OCI-LY1 (cell line): Measurements from ENCODE around the gene FBXW9.

Experiments
- H2AFZ ChIP-seq: fragments of 200-600 bp; sonication (generic), shearing (Covaris generic); 2 replicates; pipeline ENCODE4 v1.6.0; 2014; ENCODE audit warnings: antibody characterized with exemption, mild to moderate bottlenecking, low read length
- H3F3A ChIP-seq: fragments of 200-600 bp; sonication (generic), shearing (Covaris generic); 2 replicates; pipeline ENCODE4 v1.6.0; 2014; ENCODE audit warnings: mild to moderate bottlenecking, antibody characterized with exemption, low read length, moderate library complexity; ENCODE audit not compliant: insufficient read depth
- H3K27ac ChIP-seq: fragments of 200-600 bp; sonication (generic); 2 replicates; pipeline ENCODE4 v1.5.1; 2014; ENCODE audit warnings: low read length, mixed run types, mild to moderate bottlenecking, low read depth; ENCODE audit not compliant: poor library complexity, severe bottlenecking
- H3K27me3 ChIP-seq: fragments of 200-600 bp; sonication (generic); 2 replicates; pipeline ENCODE4 v1.6.0; 2014; ENCODE audit warnings: antibody characterized with exemption, mild to moderate bottlenecking, low read length, moderate library complexity; ENCODE audit not compliant: insufficient read depth
- H3K36me3 ChIP-seq: fragments of 200-600 bp; sonication (generic); 2 replicates; pipeline ENCODE4 v1.6.1; 2014; ENCODE audit warnings: mild to moderate bottlenecking, antibody characterized with exemption, low read length, moderate library complexity, mixed read lengths; ENCODE audit not compliant: insufficient read depth
- H3K4me1 ChIP-seq: fragments of 200-600 bp; sonication (generic); 2 replicates; pipeline ENCODE4 v1.5.1; 2014; ENCODE audit warnings: mild to moderate bottlenecking, low read length, moderate library complexity; ENCODE audit not compliant: insufficient read depth, severe bottlenecking
- H3K4me2 ChIP-seq: fragments of 200-600 bp; sonication (generic), shearing (Covaris generic); 2 replicates; pipeline ENCODE4 v1.6.1; 2014; ENCODE audit warnings: low read length
- H3K4me3 ChIP-seq: fragments of 200-600 bp; sonication (generic); 2 replicates; pipeline ENCODE4 v1.5.1; 2014; ENCODE audit warnings: low read length, low read depth, mild to moderate bottlenecking, mixed read lengths; ENCODE audit not compliant: poor library complexity, severe bottlenecking
- H3K79me2 ChIP-seq: fragments of 200-600 bp; shearing (Covaris generic); 2 replicates; pipeline ENCODE4 v1.6.1; 2016; ENCODE audit warnings: mixed run types, low read length, mixed read lengths; ENCODE audit not compliant: insufficient read depth
- H3K9ac ChIP-seq: fragments of 200-600 bp; sonication (generic), shearing (Covaris generic); 2 replicates; pipeline ENCODE4 v1.6.1; 2014; ENCODE audit warnings: mild to moderate bottlenecking, low read length, mixed read lengths
- H3K9me2 ChIP-seq: fragments of 200-600 bp; sonication (generic), shearing (Covaris generic); 2 replicates; pipeline ENCODE4 v1.6.1; 2014; ENCODE audit warnings: low read depth, mild to moderate bottlenecking, low read length, mixed read lengths
- H3K9me3 ChIP-seq: fragments of 200-600 bp; shearing (Covaris generic); 2 replicates; pipeline ENCODE4 v1.6.1; 2014; ENCODE audit warnings: low read length, mixed read lengths
- H4K20me1 ChIP-seq: fragments of 200-600 bp; sonication (generic), shearing (Covaris generic); 2 replicates; pipeline ENCODE4 v1.6.0; 2016; ENCODE audit warnings: mild to moderate bottlenecking, low read length; ENCODE audit not compliant: insufficient read depth
- CTCF ChIP-seq: fragments of 200-600 bp; sonication (generic), shearing (Covaris generic); IDR thresholded peaks from 2 replicates; pipeline ENCODE4 v1.5.1; 2017; ENCODE audit warnings: mild to moderate bottlenecking, antibody characterized with exemption, low read length, moderate library complexity, mixed read lengths
- EZH2 ChIP-seq: fragments of 200-600 bp; sonication (generic), shearing (Covaris generic); IDR thresholded peaks from 2 replicates; pipeline ENCODE4 v1.8.0; 2017; ENCODE audit warnings: borderline replicate concordance, mixed run types, mild to moderate bottlenecking, antibody characterized with exemption, low read length, moderate library complexity, mixed read lengths

Gene FBXW9

GRCh38 chr19:12665671-12666264 is 30.7 kb downstream of the FBXW9 start:
- H3K4me3 ChIP-seq, result peak overlapping the region; percentile 87
- peaks cover 39% of the 10 kb centered on the region for H3K36me3 ChIP-seq
- H3K9ac ChIP-seq, result peak overlapping the region; percentile 81
- no peaks in the 10 kb centered on the region for H3K27me3 ChIP-seq
- TF ChIP-seq EZH2 (no peak), CTCF (no peak)
- no peak overlapping the region for H2AFZ ChIP-seq
- H3K9me3 ChIP-seq, result no peaks in the 10 kb centered on the region
- H3K4me2 ChIP-seq, result peak overlapping the region; percentile 93
- no peaks in the 10 kb centered on the region for H4K20me1 ChIP-seq
- H3K27ac ChIP-seq, result peak overlapping the region; percentile 78
- H3F3A ChIP-seq, result no peaks in the 10 kb centered on the region
- H3K79me2 ChIP-seq, result no peaks in the 10 kb centered on the region
- H3K4me1 ChIP-seq, result peaks cover 43% of the 10 kb centered on the region
- no peaks in the 10 kb centered on the region for H3K9me2 ChIP-seq

GRCh38 chr19:12665281-12665573 is 31.2 kb downstream of the FBXW9 start:
- Histone ChIP-seq H3K4me3 (peak overlapping the region; percentile 87), H3K79me2 (no peaks in the 10 kb centered on the region), H3K9me2 (no peaks in the 10 kb centered on the region), H3F3A (no peaks in the 10 kb centered on the region), H2AFZ (no peak overlapping the region), H3K9ac (peak overlapping the region; percentile 81), H3K27ac (peak overlapping the region; percentile 78), H3K36me3 (peaks cover 39% of the 10 kb centered on the region), H3K9me3 (no peaks in the 10 kb centered on the region), H3K4me1 (peaks cover 37% of the 10 kb centered on the region), H3K27me3 (no peaks in the 10 kb centered on the region), H3K4me2 (peak overlapping the region; percentile 93), H4K20me1 (no peaks in the 10 kb centered on the region)
- TF ChIP-seq EZH2 (no peak), CTCF (no peak)

GRCh38 chr19:12664406-12665280 is 31.8 kb downstream of the FBXW9 start:
- Histone ChIP-seq H3K27ac (peak overlapping the region; percentile 78), H2AFZ (no peak overlapping the region), H3K9me3 (no peaks in the 10 kb centered on the region), H3K4me2 (peak overlapping the region; percentile 93), H3K36me3 (peaks cover 44% of the 10 kb centered on the region), H3K27me3 (no peaks in the 10 kb centered on the region), H3K4me3 (peak overlapping the region; percentile 87), H3K9me2 (no peaks in the 10 kb centered on the region), H3K79me2 (no peaks in the 10 kb centered on the region), H3K9ac (peak overlapping the region; percentile 81; the same call in 1 of the 2 replicates), H4K20me1 (no peaks in the 10 kb centered on the region), H3K4me1 (peaks cover 34% of the 10 kb centered on the region), H3F3A (no peaks in the 10 kb centered on the region)
- TF ChIP-seq CTCF, result no peak
